Right atrium auricular region (tissue), 2 donors: ENCODE results near the gene EGFLAM. TPM values are rescaled to one million over a fixed set of nuclear protein-coding genes. Genes with fewer than 3 reads are reported as not detected.

ENCODE experiments used
- DNase-seq: peaks from one replicate; pipeline ENCODE4 v3.0.0-alpha.2; 2019; ENCODE audit warnings: low spot score
- H3K27ac ChIP-seq, 2 donors: fragments of 200-600 bp; sonication (generic); 1 replicate in 1 of 2; 2 replicates in 1 of 2; pipeline ENCODE4 v1.5.1; 2016 to 2019
- H3K27me3 ChIP-seq, 2 donors: fragments of 200-600 bp; sonication (generic); one replicate each; pipeline versions ENCODE4 v1.5.1 to v1.6.0; 2017 to 2019
- H3K36me3 ChIP-seq: fragments of 200-600 bp; sonication (generic); one replicate; pipeline ENCODE4 v1.5.1; 2016
- H3K4me1 ChIP-seq, 2 donors: fragments of 200-600 bp; sonication (generic); one replicate each; pipeline versions ENCODE4 v1.5.1 to v1.6.0; 2017 to 2019
- H3K4me3 ChIP-seq, 2 donors: fragments of 200-600 bp; sonication (generic); 1 replicate in 1 of 2; 2 replicates in 1 of 2; pipeline ENCODE4 v1.5.1; 2017 to 2019; ENCODE audit warnings: mild to moderate bottlenecking in 1 of 2, moderate library complexity in 1 of 2
- H3K9me3 ChIP-seq, 2 donors: fragments of 200-600 bp; sonication (generic); one replicate each; pipeline ENCODE4 v1.5.1; 2019
- total RNA-seq, 2 donors: library from RNA; depleted of rRNA; stranded (reverse); fragments of >200 nt; gene quantifications; one replicate each; pipeline ENCODE4 v1.1.0, GENCODE V29; 2016
- TF ChIP-seq, protein P1 (sequence below), 2 donors: fragments of 200-600 bp; sonication (generic); IDR thresholded peaks; one replicate each; pipeline ENCODE4 v1.5.1; 2019; ENCODE audit warnings: antibody characterized with exemption in 2 of 2

The EGFLAM gene
- total RNA-seq, 2 donors from 2014 or later = 2.2 to 8.8 TPM

DNA sequence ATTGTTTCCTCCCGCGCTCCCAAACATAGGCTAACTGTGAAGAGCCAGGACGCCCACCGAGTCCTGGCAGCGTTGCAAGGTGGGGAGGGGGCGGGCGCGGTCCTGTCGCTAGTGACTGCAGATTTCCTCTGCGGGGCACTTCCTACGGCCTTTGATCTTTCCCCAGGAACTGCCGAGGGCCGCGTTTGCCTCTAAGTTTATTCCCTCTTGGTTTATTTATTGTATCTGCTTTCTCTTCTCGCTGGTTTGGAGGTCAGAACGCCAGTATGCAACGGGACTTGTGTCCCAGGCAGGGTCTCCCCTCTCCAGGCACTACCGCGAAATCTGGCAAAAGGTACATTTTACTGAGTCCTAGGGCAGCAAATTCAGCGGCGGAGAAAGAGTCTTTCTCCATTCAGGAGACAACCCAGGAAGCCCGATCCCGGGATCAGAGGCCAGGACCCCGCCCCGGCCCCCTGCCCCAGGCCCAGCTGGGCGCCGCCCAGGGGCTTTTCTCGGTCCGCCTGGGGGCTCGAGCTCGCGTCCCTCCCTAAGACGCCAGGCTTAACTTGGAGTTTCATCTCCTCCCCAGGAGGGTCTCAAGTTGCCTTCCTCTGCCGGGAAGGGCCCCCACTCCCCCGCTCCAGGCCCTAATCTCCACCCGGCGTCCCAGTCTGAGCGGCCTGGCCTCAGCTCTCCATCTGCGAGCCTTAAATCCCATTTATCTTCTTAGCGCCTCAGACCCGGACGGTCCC, 884 bp upstream of the EGFLAM start:
- Histone ChIP-seq H3K9me3 (no peaks in the 10 kb centered on the region), H3K27ac (peak overlapping the region; percentile 48 to 59), H3K4me3 (peak overlapping the region; percentile 41 to 61), H3K27me3 (peaks cover 5 to 6% of the 10 kb centered on the region in 2 donors), H3K4me1 (peaks cover 0 to 21% of the 10 kb centered on the region in 2 donors), H3K36me3 (no peaks in the 10 kb centered on the region)
- TF ChIP-seq, protein P1, sequence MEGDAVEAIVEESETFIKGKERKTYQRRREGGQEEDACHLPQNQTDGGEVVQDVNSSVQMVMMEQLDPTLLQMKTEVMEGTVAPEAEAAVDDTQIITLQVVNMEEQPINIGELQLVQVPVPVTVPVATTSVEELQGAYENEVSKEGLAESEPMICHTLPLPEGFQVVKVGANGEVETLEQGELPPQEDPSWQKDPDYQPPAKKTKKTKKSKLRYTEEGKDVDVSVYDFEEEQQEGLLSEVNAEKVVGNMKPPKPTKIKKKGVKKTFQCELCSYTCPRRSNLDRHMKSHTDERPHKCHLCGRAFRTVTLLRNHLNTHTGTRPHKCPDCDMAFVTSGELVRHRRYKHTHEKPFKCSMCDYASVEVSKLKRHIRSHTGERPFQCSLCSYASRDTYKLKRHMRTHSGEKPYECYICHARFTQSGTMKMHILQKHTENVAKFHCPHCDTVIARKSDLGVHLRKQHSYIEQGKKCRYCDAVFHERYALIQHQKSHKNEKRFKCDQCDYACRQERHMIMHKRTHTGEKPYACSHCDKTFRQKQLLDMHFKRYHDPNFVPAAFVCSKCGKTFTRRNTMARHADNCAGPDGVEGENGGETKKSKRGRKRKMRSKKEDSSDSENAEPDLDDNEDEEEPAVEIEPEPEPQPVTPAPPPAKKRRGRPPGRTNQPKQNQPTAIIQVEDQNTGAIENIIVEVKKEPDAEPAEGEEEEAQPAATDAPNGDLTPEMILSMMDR (IDR thresholded peaks at IDR 0.05) = no peak
- no peak for DNase-seq

DNA sequence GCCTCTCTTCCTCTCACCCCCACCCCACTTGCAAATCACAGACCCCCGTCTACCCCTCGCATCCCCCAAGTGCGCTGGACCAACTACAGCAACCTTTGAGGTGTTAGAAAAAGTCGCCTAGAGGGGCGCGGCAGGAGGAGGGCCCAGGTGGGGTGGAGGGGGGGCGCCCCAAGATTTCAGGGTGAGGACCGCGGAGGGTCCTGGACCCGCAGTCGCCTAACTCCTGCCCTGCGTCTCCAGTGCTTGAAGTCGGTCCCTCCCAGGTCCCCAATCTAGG, 379 bp upstream of the EGFLAM start:
- peak overlapping the region; percentile 41 to 61 for H3K4me3 ChIP-seq
- TF ChIP-seq, protein P1 (IDR thresholded peaks at IDR 0.05) = no peak
- no peaks in the 10 kb centered on the region for H3K9me3 ChIP-seq
- peak overlapping the region; percentile 48 to 59 for H3K27ac ChIP-seq
- DNase-seq = no peak
- no peaks in the 10 kb centered on the region for H3K36me3 ChIP-seq
- H3K27me3 ChIP-seq = peaks cover 5 to 6% of the 10 kb centered on the region in 2 donors
- H3K4me1 ChIP-seq = peaks cover 0 to 21% of the 10 kb centered on the region in 2 donors

DNA sequence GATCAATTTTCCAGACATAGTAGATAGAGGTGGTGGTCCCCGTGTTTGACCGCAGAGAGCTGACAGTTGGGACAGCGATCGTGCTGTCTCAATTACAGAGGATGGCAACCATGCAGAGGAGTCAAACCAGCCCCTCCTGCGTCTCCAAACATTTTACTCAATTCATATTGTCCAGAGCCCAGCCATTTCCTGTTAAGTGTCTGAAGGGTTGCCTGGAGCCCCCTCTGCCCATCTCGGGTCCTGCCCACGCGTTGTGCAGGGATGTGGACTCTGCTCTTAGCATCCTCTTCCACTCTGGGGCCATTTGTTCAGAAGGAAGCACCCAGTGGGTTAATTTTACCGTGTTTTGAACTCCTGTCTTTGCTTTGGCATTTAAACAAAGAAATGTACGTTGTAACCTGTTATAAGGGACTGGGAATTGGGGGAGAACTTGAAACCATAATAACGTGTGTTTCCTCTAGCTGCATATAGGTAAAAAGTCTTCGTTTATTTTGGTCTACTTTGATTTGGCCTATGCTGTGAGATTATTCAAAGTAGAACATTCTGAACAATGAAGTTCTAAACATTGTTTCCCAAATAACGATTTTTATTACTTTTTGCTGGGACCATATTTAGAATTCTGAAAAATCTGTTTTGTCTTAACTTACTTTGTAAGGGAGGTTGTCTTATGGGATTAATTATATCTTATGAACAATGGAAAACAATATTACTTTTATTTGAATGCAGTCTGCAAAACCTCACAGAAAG, 876 bp downstream of the EGFLAM start:
- H3K27ac ChIP-seq = peak overlapping the region; percentile 48 to 59
- H3K9me3 ChIP-seq = no peaks in the 10 kb centered on the region
- H3K27me3 ChIP-seq = peaks cover 5 to 6% of the 10 kb centered on the region in 2 donors

DNA sequence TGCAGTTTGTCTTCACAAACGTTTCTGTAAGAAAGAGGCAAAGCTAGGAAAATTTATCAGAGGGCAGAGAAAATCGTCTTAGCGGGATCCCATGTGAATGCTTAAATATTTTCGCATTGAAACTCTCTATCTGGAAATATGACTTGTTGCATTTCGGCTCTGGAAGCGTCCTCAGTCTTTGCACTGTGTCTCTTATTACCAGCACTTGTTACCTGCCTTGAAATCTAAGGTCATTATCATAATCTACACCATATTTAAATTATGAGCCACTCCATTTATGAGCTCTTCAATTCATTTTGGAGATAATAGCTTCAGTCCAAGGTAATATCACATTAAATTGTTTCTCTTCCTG, 1.4 kb downstream of the EGFLAM start:
- TF ChIP-seq, protein P1 (IDR thresholded peaks at IDR 0.05) = no peak
- Histone ChIP-seq H3K27me3 (peaks cover 5 to 6% of the 10 kb centered on the region in 2 donors), H3K4me1 (peaks cover 0 to 21% of the 10 kb centered on the region in 2 donors), H3K36me3 (no peaks in the 10 kb centered on the region), H3K4me3 (peak overlapping the region in 1 of 2 donors; percentile 61), H3K27ac (no peak overlapping the region), H3K9me3 (no peaks in the 10 kb centered on the region)
- DNase-seq = no peak

More for the DNA sequence above, 876 bp downstream of the EGFLAM start:
- peak overlapping the region; percentile 41 to 61 for H3K4me3 ChIP-seq
- TF ChIP-seq, protein P1 (IDR thresholded peaks at IDR 0.05) = no peak
- H3K4me1 ChIP-seq = peaks cover 0 to 21% of the 10 kb centered on the region in 2 donors
- no peak for DNase-seq
- no peaks in the 10 kb centered on the region for H3K36me3 ChIP-seq

DNA sequence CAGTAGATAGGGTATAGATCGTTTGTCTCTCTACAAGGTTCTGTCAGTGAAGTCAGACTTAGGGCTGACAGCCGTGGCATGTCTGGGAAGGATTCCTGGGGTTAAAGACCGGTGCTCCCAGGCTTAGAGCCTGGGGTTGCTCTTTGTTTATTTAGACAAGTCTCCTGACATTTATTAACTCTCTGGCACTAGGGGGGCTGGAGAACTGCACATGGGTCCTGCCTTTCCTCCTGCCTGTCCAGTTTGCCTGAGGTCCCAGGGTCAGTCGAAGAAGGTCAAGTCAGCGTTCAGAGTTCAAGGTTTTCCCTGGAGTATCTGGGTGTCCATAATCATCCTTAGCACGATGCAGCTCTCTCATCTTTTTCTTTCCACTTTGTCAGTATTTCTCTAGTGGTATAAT, 5.6 kb downstream of the EGFLAM start:
- TF ChIP-seq, protein P1 (IDR thresholded peaks at IDR 0.05) = no peak
- H3K4me3 ChIP-seq = no peak overlapping the region
- H3K4me1 ChIP-seq = peaks cover 0 to 2% of the 10 kb centered on the region in 2 donors
- H3K27me3 ChIP-seq = no peaks in the 10 kb centered on the region
- H3K27ac ChIP-seq = no peak overlapping the region
- H3K9me3 ChIP-seq = no peaks in the 10 kb centered on the region
- DNase-seq = no peak
- H3K36me3 ChIP-seq = no peaks in the 10 kb centered on the region
